ENCODE results near the gene ERC2.
"Not testable (repeated sequence)": the region's sequence is repeated elsewhere in the genome, so short reads cannot be mapped to it uniquely, and the experiment has no call there.

Gene ERC2

GRCh38 chr3:56059731-56060130 lies 408.5 kb downstream of the ERC2 start:
- no peaks in the 10 kb centered on the region for H3K9me3 ChIP-seq (ENCODE audit: control insufficient read depth, insufficient read depth, low read length)
- no peaks in the 10 kb centered on the region for H3K36me3 ChIP-seq (ENCODE audit: insufficient read depth, low read length)
- H3K4me1 ChIP-seq (ENCODE audit: insufficient read depth, low read length), result peaks cover 18% of the 10 kb centered on the region; the same call in 1 of the 2 replicates
- no peak overlapping the region for H3K9ac ChIP-seq (ENCODE audit: low read depth, low read length)

GRCh38 chr3:56055951-56056350 lies 412.3 kb downstream of the ERC2 start:
- Histone ChIP-seq H3K36me3 (ENCODE audit: insufficient read depth, low read length) (no peaks in the 10 kb centered on the region), H3K9ac (ENCODE audit: low read depth, low read length) (no peak overlapping the region), H3K4me1 (ENCODE audit: insufficient read depth, low read length) (peaks cover 39% of the 10 kb centered on the region), H3K9me3 (ENCODE audit: control insufficient read depth, insufficient read depth, low read length) (no peaks in the 10 kb centered on the region)

- H3K9ac ChIP-seq (ENCODE audit: low read depth, low read length), result no peak overlapping the region
- H3K36me3 ChIP-seq (ENCODE audit: insufficient read depth, low read length), result no peaks in the 10 kb centered on the region
- peaks cover 39% of the 10 kb centered on the region for H3K4me1 ChIP-seq (ENCODE audit: insufficient read depth, low read length)
- H3K9me3 ChIP-seq (ENCODE audit: control insufficient read depth, insufficient read depth, low read length), result no peaks in the 10 kb centered on the region
Measured at GRCh38 chr3:56055546-56055945, 412.7 kb downstream of the ERC2 start.

- H3K9me3 ChIP-seq (ENCODE audit: control insufficient read depth, insufficient read depth, low read length), result no peaks in the 10 kb centered on the region
- H3K36me3 ChIP-seq (ENCODE audit: insufficient read depth, low read length), result no peaks in the 10 kb centered on the region
- peaks cover 39% of the 10 kb centered on the region for H3K4me1 ChIP-seq (ENCODE audit: insufficient read depth, low read length)
- H3K9ac ChIP-seq (ENCODE audit: low read depth, low read length), result no peak overlapping the region
Measured at GRCh38 chr3:56054844-56055243, 413.4 kb downstream of the ERC2 start.

- Histone ChIP-seq H3K9me3 (ENCODE audit: control insufficient read depth, insufficient read depth, low read length) (no peaks in the 10 kb centered on the region), H3K4me1 (ENCODE audit: insufficient read depth, low read length) (peaks cover 45% of the 10 kb centered on the region), H3K36me3 (ENCODE audit: insufficient read depth, low read length) (no peaks in the 10 kb centered on the region), H3K9ac (ENCODE audit: low read depth, low read length) (no peak overlapping the region)
Measured at GRCh38 chr3:56053727-56054126, 414.5 kb downstream of the ERC2 start.

GRCh38 chr3:56052188-56052587 lies 416.1 kb downstream of the ERC2 start:
- no peak overlapping the region for H3K9ac ChIP-seq (ENCODE audit: low read depth, low read length)

GRCh38 chr3:56051052-56051451 lies 417.2 kb downstream of the ERC2 start:
- no peak overlapping the region for H3K9ac ChIP-seq (ENCODE audit: low read depth, low read length)
- H3K9me3 ChIP-seq (ENCODE audit: control insufficient read depth, insufficient read depth, low read length), result no peaks in the 10 kb centered on the region
- peaks cover 44% of the 10 kb centered on the region for H3K4me1 ChIP-seq (ENCODE audit: insufficient read depth, low read length)
- H3K36me3 ChIP-seq (ENCODE audit: insufficient read depth, low read length), result no peaks in the 10 kb centered on the region

More at GRCh38 chr3:56052188-56052587, 416.1 kb downstream of the ERC2 start:
- H3K4me1 ChIP-seq (ENCODE audit: insufficient read depth, low read length), result peaks cover 45% of the 10 kb centered on the region
- H3K36me3 ChIP-seq (ENCODE audit: insufficient read depth, low read length), result no peaks in the 10 kb centered on the region
- H3K9me3 ChIP-seq (ENCODE audit: control insufficient read depth, insufficient read depth, low read length), result no peaks in the 10 kb centered on the region

GRCh38 chr3:56048946-56049345 lies 419.3 kb downstream of the ERC2 start:
- Histone ChIP-seq H3K4me1 (ENCODE audit: insufficient read depth, low read length) (peaks cover 25% of the 10 kb centered on the region), H3K9ac (ENCODE audit: low read depth, low read length) (no peak overlapping the region), H3K9me3 (ENCODE audit: control insufficient read depth, insufficient read depth, low read length) (no peaks in the 10 kb centered on the region), H3K36me3 (ENCODE audit: insufficient read depth, low read length) (no peaks in the 10 kb centered on the region)

GRCh38 chr3:56048331-56048730 lies 419.9 kb downstream of the ERC2 start:
- H3K9me3 ChIP-seq (ENCODE audit: control insufficient read depth, insufficient read depth, low read length), result no peaks in the 10 kb centered on the region

GRCh38 chr3:56042326-56042951 lies 425.8 kb downstream of the ERC2 start:
- Histone ChIP-seq H3K9me3 (ENCODE audit: control insufficient read depth, insufficient read depth, low read length) (peaks cover 5% of the 10 kb centered on the region; the same call in 1 of the 2 replicates), H3K36me3 (ENCODE audit: insufficient read depth, low read length) (no peaks in the 10 kb centered on the region), H3K4me1 (ENCODE audit: insufficient read depth, low read length) (peaks cover 3% of the 10 kb centered on the region; the same call in 1 of the 2 replicates), H3K9ac (ENCODE audit: low read depth, low read length) (no peak overlapping the region)

More at GRCh38 chr3:56048331-56048730, 419.9 kb downstream of the ERC2 start:
- H3K9ac ChIP-seq (ENCODE audit: low read depth, low read length), result no peak overlapping the region
- peaks cover 19% of the 10 kb centered on the region for H3K4me1 ChIP-seq (ENCODE audit: insufficient read depth, low read length)
- H3K36me3 ChIP-seq (ENCODE audit: insufficient read depth, low read length), result no peaks in the 10 kb centered on the region

GRCh38 chr3:56025326-56025725 lies 442.9 kb downstream of the ERC2 start:
- H3K9ac ChIP-seq (ENCODE audit: low read depth, low read length), result no peak overlapping the region
- no peaks in the 10 kb centered on the region for H3K9me3 ChIP-seq (ENCODE audit: control insufficient read depth, insufficient read depth, low read length)
- no peaks in the 10 kb centered on the region for H3K36me3 ChIP-seq (ENCODE audit: insufficient read depth, low read length)
- no peaks in the 10 kb centered on the region for H3K4me1 ChIP-seq (ENCODE audit: insufficient read depth, low read length)

- Histone ChIP-seq H3K9ac (ENCODE audit: low read depth, low read length) (no peak overlapping the region), H3K36me3 (ENCODE audit: insufficient read depth, low read length) (no peaks in the 10 kb centered on the region), H3K4me1 (ENCODE audit: insufficient read depth, low read length) (no peaks in the 10 kb centered on the region), H3K9me3 (ENCODE audit: control insufficient read depth, insufficient read depth, low read length) (no peaks in the 10 kb centered on the region)
Measured at GRCh38 chr3:56023546-56023945, 444.7 kb downstream of the ERC2 start.

GRCh38 chr3:56022619-56023018 lies 445.6 kb downstream of the ERC2 start:
- Histone ChIP-seq H3K36me3 (ENCODE audit: insufficient read depth, low read length) (no peaks in the 10 kb centered on the region), H3K4me1 (ENCODE audit: insufficient read depth, low read length) (no peaks in the 10 kb centered on the region), H3K9me3 (ENCODE audit: control insufficient read depth, insufficient read depth, low read length) (no peaks in the 10 kb centered on the region), H3K9ac (ENCODE audit: low read depth, low read length) (no peak overlapping the region)

- Histone ChIP-seq H3K36me3 (ENCODE audit: insufficient read depth, low read length) (no peaks in the 10 kb centered on the region), H3K9ac (ENCODE audit: low read depth, low read length) (no peak overlapping the region), H3K4me1 (ENCODE audit: insufficient read depth, low read length) (no peaks in the 10 kb centered on the region), H3K9me3 (ENCODE audit: control insufficient read depth, insufficient read depth, low read length) (no peaks in the 10 kb centered on the region)
Measured at GRCh38 chr3:56019490-56020146, 448.6 kb downstream of the ERC2 start.

- not testable (repeated sequence) for H3K9me3 ChIP-seq (ENCODE audit: control insufficient read depth, insufficient read depth, low read length); H3K4me1 ChIP-seq (ENCODE audit: insufficient read depth, low read length); H3K36me3 ChIP-seq (ENCODE audit: insufficient read depth, low read length); H3K9ac ChIP-seq (ENCODE audit: low read depth, low read length)
Measured at GRCh38 chr3:56015374-56015773, 452.9 kb downstream of the ERC2 start.
